Chondrocyte (in vitro differentiated cells): ENCODE data around the gene SPRED2. TPM values are rescaled to one million over a fixed set of nuclear protein-coding genes. Genes with fewer than 3 reads are reported as not detected.

Experiments
- DNase-seq: peaks from one replicate; pipeline ENCODE4 v3.0.0; 2021; ENCODE audit warnings: mixed read lengths, low spot score
- H3K27ac Mint-ChIP-seq: one replicate; pipeline ENCODE4 v1.8.0; 2021; ENCODE audit warnings: mild to moderate bottlenecking, moderate library complexity, mixed read lengths; ENCODE audit not compliant: unreplicated experiment
- H3K27me3 Mint-ChIP-seq: 2 replicates; pipeline ENCODE4 v1.8.0; 2021; ENCODE audit warnings: low read depth, mixed read lengths
- H3K36me3 Mint-ChIP-seq: 2 replicates; pipeline ENCODE4 v1.8.0; 2021; ENCODE audit warnings: low read depth, mixed read lengths
- H3K4me1 Mint-ChIP-seq: 2 replicates; pipeline ENCODE4 v1.8.0; 2021; ENCODE audit warnings: low read depth, mild to moderate bottlenecking, mixed read lengths
- H3K4me3 Mint-ChIP-seq: one replicate; pipeline ENCODE4 v1.8.0; 2021; ENCODE audit warnings: mild to moderate bottlenecking, moderate library complexity, mixed read lengths; ENCODE audit not compliant: unreplicated experiment
- H3K9me3 Mint-ChIP-seq: 2 replicates; pipeline ENCODE4 v1.8.0; 2021; ENCODE audit warnings: low read depth, mixed read lengths
- total RNA-seq: library from RNA; stranded (reverse); gene quantifications from 3 replicates; pipeline ENCODE4 v1.2.1, GENCODE V29; 2021
- TF ChIP-seq, protein P1 (sequence below): fragments of 200-600 bp; sonication (generic); IDR thresholded peaks from 2 replicates; pipeline ENCODE4 v1.5.0; 2021; ENCODE audit warnings: antibody characterized with exemption, mild to moderate bottlenecking, moderate library complexity

The SPRED2 gene
- total RNA-seq, 1 donor from 2014 or later = 23.1 TPM

DNA sequence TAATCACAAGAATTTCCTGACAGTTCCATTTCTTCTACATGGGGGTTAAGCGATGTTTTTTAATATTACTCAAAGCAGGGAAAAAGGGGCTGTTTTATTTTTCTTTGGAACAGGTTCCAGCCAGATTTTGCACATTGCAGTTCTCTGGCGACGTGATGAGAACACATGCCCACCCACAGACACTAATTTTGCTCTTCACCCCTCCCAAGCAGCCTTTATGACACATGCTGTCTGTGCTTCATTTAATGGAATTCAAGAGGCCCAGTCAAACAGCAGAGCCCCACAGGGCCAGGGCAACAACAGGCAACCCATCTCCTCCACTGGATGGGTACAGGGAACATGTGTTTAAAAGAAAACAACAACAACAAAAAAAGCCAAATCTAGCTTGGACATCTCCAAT is 70.8 kb downstream of the SPRED2 start:
- Mint-ChIP-seq H3K36me3 (no peaks in the 10 kb centered on the region), H3K9me3 (no peaks in the 10 kb centered on the region), H3K27me3 (no peaks in the 10 kb centered on the region), H3K27ac (peak overlapping the region; percentile 76), H3K4me3 (no peak overlapping the region), H3K4me1 (peaks cover 88% of the 10 kb centered on the region)
- DNase-seq = no peak
- TF ChIP-seq, protein P1, sequence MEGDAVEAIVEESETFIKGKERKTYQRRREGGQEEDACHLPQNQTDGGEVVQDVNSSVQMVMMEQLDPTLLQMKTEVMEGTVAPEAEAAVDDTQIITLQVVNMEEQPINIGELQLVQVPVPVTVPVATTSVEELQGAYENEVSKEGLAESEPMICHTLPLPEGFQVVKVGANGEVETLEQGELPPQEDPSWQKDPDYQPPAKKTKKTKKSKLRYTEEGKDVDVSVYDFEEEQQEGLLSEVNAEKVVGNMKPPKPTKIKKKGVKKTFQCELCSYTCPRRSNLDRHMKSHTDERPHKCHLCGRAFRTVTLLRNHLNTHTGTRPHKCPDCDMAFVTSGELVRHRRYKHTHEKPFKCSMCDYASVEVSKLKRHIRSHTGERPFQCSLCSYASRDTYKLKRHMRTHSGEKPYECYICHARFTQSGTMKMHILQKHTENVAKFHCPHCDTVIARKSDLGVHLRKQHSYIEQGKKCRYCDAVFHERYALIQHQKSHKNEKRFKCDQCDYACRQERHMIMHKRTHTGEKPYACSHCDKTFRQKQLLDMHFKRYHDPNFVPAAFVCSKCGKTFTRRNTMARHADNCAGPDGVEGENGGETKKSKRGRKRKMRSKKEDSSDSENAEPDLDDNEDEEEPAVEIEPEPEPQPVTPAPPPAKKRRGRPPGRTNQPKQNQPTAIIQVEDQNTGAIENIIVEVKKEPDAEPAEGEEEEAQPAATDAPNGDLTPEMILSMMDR = no peak

DNA sequence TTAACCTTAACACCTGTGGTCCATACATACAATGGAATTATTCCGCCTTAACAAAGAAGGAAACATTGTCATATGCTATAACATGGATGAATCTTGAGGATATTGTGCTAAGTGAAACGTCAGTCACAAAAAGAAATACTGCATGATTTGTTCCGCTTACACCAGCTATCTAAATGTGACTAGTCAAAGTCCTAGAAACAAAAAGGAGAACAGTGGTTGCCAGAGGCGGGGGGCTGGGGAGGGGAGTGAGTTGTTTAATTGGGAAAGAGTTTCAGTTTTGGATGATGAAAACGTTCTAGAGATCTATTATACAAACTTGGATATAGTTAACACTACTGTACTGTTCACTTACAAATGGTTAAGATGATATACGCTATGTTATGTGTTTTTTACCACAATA is 72.0 kb downstream of the SPRED2 start:
- H3K36me3 Mint-ChIP-seq = no peaks in the 10 kb centered on the region
- DNase-seq = no peak
- TF ChIP-seq, protein P1 = no peak
- H3K27me3 Mint-ChIP-seq = no peaks in the 10 kb centered on the region
- H3K4me1 Mint-ChIP-seq = peaks cover 76% of the 10 kb centered on the region
- peak overlapping the region; percentile 45 for H3K27ac Mint-ChIP-seq
- no peak overlapping the region for H3K4me3 Mint-ChIP-seq
- H3K9me3 Mint-ChIP-seq = no peaks in the 10 kb centered on the region

- Mint-ChIP-seq H3K27ac (peak overlapping the region; percentile 94), H3K27me3 (no peaks in the 10 kb centered on the region), H3K4me1 (peaks cover 68% of the 10 kb centered on the region), H3K9me3 (no peaks in the 10 kb centered on the region), H3K4me3 (no peak overlapping the region), H3K36me3 (no peaks in the 10 kb centered on the region)
- DNase-seq = no peak
- TF ChIP-seq, protein P1 = no peak
These were observed 73.6 kb downstream of the SPRED2 start for GRCh38 chr2:65358678-65359400.

GRCh38 chr2:65357959-65358294 is 74.5 kb downstream of the SPRED2 start:
- no peaks in the 10 kb centered on the region for H3K36me3 Mint-ChIP-seq
- TF ChIP-seq, protein P1 = no peak
- DNase-seq = no peak
- H3K27me3 Mint-ChIP-seq = no peaks in the 10 kb centered on the region
- no peak overlapping the region for H3K4me3 Mint-ChIP-seq
- H3K4me1 Mint-ChIP-seq = peaks cover 62% of the 10 kb centered on the region
- no peaks in the 10 kb centered on the region for H3K9me3 Mint-ChIP-seq
- peak overlapping the region; percentile 94 for H3K27ac Mint-ChIP-seq

DNA sequence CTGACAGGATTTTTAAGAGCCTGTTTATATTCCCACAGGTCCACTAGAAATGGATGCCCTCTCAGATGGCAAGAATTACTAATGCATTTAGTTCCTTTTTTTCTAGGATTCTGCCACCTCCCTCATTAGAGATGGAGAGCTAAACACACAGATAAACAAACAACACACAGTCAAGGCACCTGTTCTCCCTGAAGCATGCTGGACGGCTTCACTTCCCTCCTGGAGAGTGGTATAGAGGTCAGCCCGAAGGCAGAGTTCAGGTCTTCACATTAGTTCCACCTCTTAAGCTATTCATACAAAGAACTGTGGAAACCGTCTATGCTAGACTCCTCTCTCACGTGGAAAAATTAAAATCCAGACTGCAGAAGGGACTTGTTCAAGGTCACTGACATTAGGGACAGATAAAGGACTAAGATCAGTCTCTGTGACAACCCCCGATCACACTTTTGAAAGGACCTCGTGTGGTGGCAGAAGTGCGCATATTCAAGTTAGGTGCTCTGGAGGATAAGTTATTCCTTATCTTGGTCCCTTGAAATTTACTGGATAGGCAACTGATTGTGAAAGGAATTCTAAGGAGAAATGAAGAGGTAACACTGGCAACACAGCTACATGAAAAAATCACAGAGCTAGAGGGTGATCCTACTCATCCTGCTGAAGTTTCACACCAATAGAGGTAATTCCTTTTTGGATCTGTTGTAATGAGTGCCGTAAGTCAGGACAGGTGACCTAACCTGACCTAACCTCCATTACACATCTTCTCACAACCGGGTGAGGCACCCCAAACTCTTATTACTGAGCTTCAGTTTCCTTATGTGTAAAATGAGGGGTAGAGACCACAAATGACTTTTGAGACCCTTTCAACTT is 75.1 kb downstream of the SPRED2 start:
- H3K4me1 Mint-ChIP-seq = peaks cover 62% of the 10 kb centered on the region
- H3K9me3 Mint-ChIP-seq = no peaks in the 10 kb centered on the region
- H3K27me3 Mint-ChIP-seq = no peaks in the 10 kb centered on the region

More for the DNA sequence above, 75.1 kb downstream of the SPRED2 start:
- no peak for DNase-seq
- TF ChIP-seq, protein P1 = no peak
- Mint-ChIP-seq H3K27ac (peak overlapping the region; percentile 94), H3K4me3 (no peak overlapping the region), H3K36me3 (no peaks in the 10 kb centered on the region)
